Subcutaneous adipose tissue (tissue), 4 donors: ENCODE measurements around the gene NSUN2. TPM values are rescaled to one million over a fixed set of nuclear protein-coding genes. Genes with fewer than 3 reads are reported as not detected.

Experiments
- total RNA-seq, 4 donors: library from RNA; depleted of rRNA; stranded (reverse); fragments of >200 nt; gene quantifications; one replicate each; pipeline ENCODE4 v1.1.0, GENCODE V29; 2016
- TF ChIP-seq, protein P1 (sequence below): fragments of 450-650 bp; IDR thresholded peaks from one replicate; pipeline ENCODE4 v1.5.1; 2016; ENCODE audit warnings: low read depth, mild to moderate bottlenecking, control low read depth, antibody characterized with exemption, moderate library complexity

The NSUN2 gene
- total RNA-seq, 4 donors from 2014 or later = 37.7 to 51.6 (median 42.1) TPM

DNA sequence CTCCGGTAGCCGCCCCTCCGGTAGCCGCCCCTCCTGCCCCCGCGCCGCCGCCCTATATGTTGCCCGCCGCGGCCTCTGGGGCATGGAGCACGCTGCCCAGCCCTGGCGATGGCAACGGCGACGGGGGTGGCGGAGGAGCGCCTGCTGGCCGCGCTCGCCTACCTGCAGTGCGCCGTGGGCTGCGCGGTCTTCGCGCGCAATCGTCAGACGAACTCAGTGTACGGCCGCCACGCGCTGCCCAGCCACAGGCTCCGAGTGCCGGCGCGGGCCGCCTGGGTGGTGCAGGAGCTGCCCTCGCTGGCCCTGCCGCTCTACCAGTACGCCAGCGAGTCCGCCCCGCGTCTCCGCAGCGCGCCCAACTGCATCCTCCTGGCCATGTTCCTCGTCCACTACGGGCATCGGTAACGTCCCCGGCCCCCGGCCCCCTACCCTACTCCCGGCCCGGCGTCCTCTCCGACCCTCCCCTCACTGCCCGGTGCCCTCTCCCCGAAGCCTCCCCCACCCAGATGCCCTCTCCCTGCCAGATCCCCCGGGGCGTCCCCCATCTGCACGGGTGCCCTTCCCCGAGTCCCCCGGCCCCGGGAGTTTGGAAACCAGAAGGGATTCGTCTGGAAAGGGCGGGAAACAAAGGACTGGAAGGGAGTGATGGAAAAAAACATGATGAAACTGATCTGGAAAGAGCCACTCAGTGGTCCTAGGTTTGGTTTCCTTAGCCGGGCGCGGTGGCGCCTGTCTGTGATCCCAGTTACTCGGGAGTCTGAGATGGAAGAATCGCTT is 813 bp upstream of the NSUN2 start:
- TF ChIP-seq, protein P1, sequence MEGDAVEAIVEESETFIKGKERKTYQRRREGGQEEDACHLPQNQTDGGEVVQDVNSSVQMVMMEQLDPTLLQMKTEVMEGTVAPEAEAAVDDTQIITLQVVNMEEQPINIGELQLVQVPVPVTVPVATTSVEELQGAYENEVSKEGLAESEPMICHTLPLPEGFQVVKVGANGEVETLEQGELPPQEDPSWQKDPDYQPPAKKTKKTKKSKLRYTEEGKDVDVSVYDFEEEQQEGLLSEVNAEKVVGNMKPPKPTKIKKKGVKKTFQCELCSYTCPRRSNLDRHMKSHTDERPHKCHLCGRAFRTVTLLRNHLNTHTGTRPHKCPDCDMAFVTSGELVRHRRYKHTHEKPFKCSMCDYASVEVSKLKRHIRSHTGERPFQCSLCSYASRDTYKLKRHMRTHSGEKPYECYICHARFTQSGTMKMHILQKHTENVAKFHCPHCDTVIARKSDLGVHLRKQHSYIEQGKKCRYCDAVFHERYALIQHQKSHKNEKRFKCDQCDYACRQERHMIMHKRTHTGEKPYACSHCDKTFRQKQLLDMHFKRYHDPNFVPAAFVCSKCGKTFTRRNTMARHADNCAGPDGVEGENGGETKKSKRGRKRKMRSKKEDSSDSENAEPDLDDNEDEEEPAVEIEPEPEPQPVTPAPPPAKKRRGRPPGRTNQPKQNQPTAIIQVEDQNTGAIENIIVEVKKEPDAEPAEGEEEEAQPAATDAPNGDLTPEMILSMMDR = no peak

DNA sequence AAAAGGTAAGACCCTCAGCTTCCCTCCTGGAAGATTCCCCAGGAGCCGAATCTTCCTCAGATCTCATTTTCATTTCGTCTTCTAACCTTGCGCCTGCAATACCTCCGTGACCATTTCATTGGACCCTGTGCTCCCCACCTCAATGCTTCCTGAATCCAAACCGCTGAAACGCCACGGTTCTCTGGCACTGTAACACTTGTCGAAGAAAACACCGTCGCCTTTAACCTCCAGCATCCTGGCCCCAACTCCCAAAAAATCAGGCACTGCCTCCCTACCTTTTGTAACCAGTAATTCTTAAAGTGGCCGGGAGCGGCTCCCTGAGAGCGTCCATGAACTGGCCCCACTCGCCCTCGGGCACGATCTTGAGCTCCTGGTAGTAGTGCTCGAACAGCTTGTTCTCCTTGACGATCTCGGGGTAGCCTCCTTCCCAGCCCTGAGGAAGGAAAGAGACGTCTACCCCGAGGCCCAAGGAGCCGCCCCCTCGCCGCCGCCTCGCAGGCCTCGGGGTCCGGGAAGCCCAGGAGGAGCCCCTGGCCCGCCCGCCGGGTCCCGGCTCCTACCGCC is 438 bp downstream of the NSUN2 start:
- TF ChIP-seq, protein P1 = no peak

DNA sequence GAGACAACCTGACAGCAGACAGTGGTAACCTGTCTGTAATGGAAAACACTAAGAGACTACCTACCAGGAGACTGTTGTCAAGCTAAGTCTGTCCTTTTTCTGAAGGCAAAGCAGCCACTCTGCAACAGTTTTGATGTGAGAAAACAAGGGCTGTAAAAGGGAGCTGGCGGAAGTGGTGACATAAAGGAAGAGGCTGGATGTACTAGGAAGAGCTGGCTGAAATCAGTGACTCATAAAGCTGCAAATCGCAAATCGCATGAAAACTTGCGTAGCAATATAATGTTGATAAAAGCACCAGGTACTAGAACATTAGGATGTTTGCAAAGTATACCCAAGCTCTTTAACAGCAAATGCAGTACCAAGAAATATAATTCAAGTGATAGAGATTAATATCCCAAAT is 1.4 kb downstream of the NSUN2 start:
- TF ChIP-seq, protein P1 = no peak

DNA sequence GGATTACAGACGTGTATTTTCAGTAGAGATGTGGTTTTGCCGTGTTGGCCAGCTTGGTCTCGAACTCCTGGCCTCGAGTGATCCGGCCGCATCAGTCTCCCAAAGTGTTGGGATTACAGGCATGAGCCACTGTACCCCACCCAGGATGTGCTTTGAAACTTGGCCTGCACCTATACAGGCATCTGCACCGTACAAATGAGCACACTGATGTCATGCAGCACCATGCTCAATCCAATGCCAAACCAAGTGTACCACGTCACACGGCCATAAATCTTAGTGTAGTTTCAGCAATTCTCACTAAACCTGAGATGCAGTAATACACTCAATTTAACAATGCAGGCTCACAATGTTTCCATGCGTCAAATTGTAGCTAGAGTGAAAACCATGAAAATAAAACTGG is 6.3 kb downstream of the NSUN2 start:
- TF ChIP-seq, protein P1 = no peak

DNA sequence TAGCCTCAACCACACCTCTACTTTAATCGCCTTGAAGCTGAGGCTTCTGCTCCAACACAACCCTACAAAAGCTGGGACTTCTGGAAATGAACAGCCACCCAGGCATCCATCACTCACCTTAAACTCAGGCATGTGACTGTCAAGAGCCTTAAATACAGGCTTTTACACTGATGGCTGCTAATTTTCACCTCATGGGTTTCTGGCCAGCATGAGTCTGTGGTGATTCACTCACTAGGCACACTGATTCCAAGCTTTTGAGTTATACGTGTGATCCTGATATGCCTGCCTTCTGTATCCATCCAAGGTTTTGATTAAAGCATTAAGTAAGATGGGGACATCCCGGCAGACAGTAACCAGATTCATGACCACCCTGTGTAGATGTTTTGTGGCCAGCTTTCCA is 8.9 kb downstream of the NSUN2 start:
- TF ChIP-seq, protein P1 = no peak

DNA sequence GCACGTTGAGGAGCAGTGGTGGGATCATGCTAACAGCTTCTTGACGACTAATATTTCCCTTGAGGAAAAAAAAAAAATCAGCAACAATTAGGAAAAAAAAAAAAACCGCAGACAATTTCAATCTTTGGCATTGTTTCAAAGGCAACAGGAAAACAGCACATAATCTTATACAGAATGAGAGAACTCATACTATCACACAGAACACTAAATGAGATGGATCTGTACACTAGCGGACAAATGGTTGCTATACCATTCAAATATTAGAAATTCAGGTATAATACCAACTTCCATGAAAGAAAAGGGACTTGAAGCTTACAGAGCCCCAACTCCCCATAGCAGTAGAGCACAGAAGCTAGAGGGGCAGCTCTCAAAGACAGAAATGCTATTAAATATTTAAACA is 9.6 kb downstream of the NSUN2 start:
- TF ChIP-seq, protein P1 = no peak

DNA sequence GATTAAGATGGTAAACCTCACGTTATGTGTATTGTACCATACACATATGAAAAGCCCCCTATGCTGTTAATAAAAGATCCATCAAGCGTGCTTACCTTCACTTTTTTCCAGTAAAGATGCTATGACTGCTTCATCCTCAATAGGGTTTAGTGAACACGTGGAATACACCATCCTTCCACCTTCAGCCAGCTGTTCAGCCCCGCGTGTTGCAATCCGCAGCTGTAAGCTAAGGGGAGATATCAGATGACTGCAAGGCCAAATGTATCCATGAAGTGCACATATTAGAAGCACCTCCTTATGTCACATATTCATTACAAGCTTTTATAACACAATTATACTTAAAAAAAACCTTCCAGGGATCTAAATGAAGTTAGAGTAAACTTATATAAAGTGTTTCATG is 16.2 kb downstream of the NSUN2 start:
- TF ChIP-seq, protein P1 = no peak
